Activated CD8-positive, alpha-beta memory T cell treated with anti-CD3 and anti-CD28 coated beads, Interleukin-2, amount 10 ng/mL, durations not matched to agents 7 days and 5 days (primary cell): ENCODE measurements around the gene NCOA6. TPM values are rescaled to one million over a fixed set of nuclear protein-coding genes. Genes with fewer than 3 reads are reported as not detected.
"Not testable (repeated sequence)": the region's sequence is repeated elsewhere in the genome, so short reads cannot be mapped to it uniquely, and the experiment has no call there.

Experiments
- ATAC-seq: fragments of 150-1000 bp; cut with Tn5 transposase; one replicate; pipeline ENCODE4 v1.10.0; 2021; ENCODE audit warnings: moderate library complexity
- CTCF ChIA-PET: fragments of 350-600 bp; sonication (Branson Sonifier 250); formaldehyde crosslinking; loops from one replicate; lab custom pipeline; 2021; ENCODE audit warnings: antibody characterized with exemption; lab: Charles Lee
- DNase-seq: peaks from one replicate; pipeline ENCODE4 v3.0.0-alpha.2; 2020
- H3K27ac Mint-ChIP-seq: one replicate; pipeline ENCODE4 v1.8.0; 2021; ENCODE audit warnings: mild to moderate bottlenecking, mixed read lengths
- H3K27me3 Mint-ChIP-seq: one replicate; pipeline ENCODE4 v1.8.0; 2021; ENCODE audit warnings: mixed read lengths
- H3K36me3 Mint-ChIP-seq: one replicate; pipeline ENCODE4 v1.8.0; 2021; ENCODE audit warnings: mild to moderate bottlenecking, mixed read lengths
- H3K4me1 Mint-ChIP-seq: one replicate; pipeline ENCODE4 v1.8.0; 2021; ENCODE audit warnings: mixed read lengths
- H3K4me3 Mint-ChIP-seq: one replicate; pipeline ENCODE4 v1.8.0; 2021; ENCODE audit warnings: mild to moderate bottlenecking, moderate library complexity, mixed read lengths
- H3K9me3 Mint-ChIP-seq: one replicate; pipeline ENCODE4 v1.8.0; 2022; ENCODE audit warnings: low read depth, mixed read lengths
- total RNA-seq, 2 experiments: library from RNA; stranded (reverse); gene quantifications; one replicate each; pipeline ENCODE4 v1.2.3, GENCODE V29; 2021

The NCOA6 gene
- total RNA-seq, 2 experiments from 2014 or later: 29.5 to 34.0 TPM

- CTCF ChIA-PET: interaction anchor here (0.5 to 0.7 kb wide), 2 partner anchors 83 to 275 kb away, joined by 3 to 4 read pairs; no protein-coding TSS in a partner anchor
- no peaks in the 10 kb centered on the region for H3K9me3 Mint-ChIP-seq
- peaks cover 7% of the 10 kb centered on the region for H3K36me3 Mint-ChIP-seq
- ATAC-seq (no peak), DNase-seq (no peak)
- H3K4me1 Mint-ChIP-seq: peaks cover 29% of the 10 kb centered on the region
- H3K27ac Mint-ChIP-seq: no peak overlapping the region
- no peak overlapping the region for H3K4me3 Mint-ChIP-seq
- H3K27me3 Mint-ChIP-seq: no peaks in the 10 kb centered on the region
Observed at GRCh38 chr20:34820805-34821578, 4.5 kb downstream of the NCOA6 start.

- no peak for DNase-seq
- Mint-ChIP-seq H3K27ac (no peak overlapping the region), H3K4me1 (peaks cover 18% of the 10 kb centered on the region), H3K4me3 (no peak overlapping the region), H3K27me3 (no peaks in the 10 kb centered on the region), H3K36me3 (peaks cover 3% of the 10 kb centered on the region), H3K9me3 (no peaks in the 10 kb centered on the region)
- ATAC-seq: no peak
- CTCF ChIA-PET: interaction anchor here (1.3 kb wide), 1 partner anchor 30 kb away, joined by 3 read pairs; no protein-coding TSS in a partner anchor
Observed at GRCh38 chr20:34817801-34818200, 7.7 kb downstream of the NCOA6 start.

GRCh38 chr20:34817072-34817471, 8.4 kb downstream of the NCOA6 start:
- Mint-ChIP-seq H3K9me3 (no peaks in the 10 kb centered on the region), H3K27ac (no peak overlapping the region), H3K4me3 (no peak overlapping the region), H3K36me3 (peaks cover 3% of the 10 kb centered on the region), H3K27me3 (no peaks in the 10 kb centered on the region), H3K4me1 (peaks cover 12% of the 10 kb centered on the region)
- no peak for DNase-seq
- CTCF ChIA-PET: interaction anchor here (0.7 to 1.3 kb wide), 3 partner anchors 30 to 57 kb away, joined by 3 to 4 read pairs (median 3); no protein-coding TSS in a partner anchor
- ATAC-seq: no peak

- Mint-ChIP-seq H3K4me1 (peaks cover 6% of the 10 kb centered on the region), H3K9me3 (no peaks in the 10 kb centered on the region), H3K36me3 (peaks cover 2% of the 10 kb centered on the region), H3K27me3 (no peaks in the 10 kb centered on the region), H3K27ac (no peak overlapping the region), H3K4me3 (no peak overlapping the region)
- no peak for DNase-seq
- CTCF ChIA-PET: no interaction called here
- no peak for ATAC-seq
Observed at GRCh38 chr20:34815636-34816035, 9.8 kb downstream of the NCOA6 start.

GRCh38 chr20:34808583-34808982, 16.9 kb downstream of the NCOA6 start:
- no peaks in the 10 kb centered on the region for H3K27me3 Mint-ChIP-seq
- DNase-seq: no peak
- peaks cover 4% of the 10 kb centered on the region for H3K36me3 Mint-ChIP-seq
- H3K9me3 Mint-ChIP-seq: no peaks in the 10 kb centered on the region
- peaks cover 5% of the 10 kb centered on the region for H3K4me1 Mint-ChIP-seq
- no peak overlapping the region for H3K4me3 Mint-ChIP-seq
- ATAC-seq: no peak
- no peak overlapping the region for H3K27ac Mint-ChIP-seq
- CTCF ChIA-PET: no interaction called here

- H3K4me3 Mint-ChIP-seq, ATAC-seq, H3K9me3 Mint-ChIP-seq, H3K4me1 Mint-ChIP-seq, CTCF ChIA-PET, H3K36me3 Mint-ChIP-seq, H3K27ac Mint-ChIP-seq, H3K27me3 Mint-ChIP-seq, DNase-seq: not testable (repeated sequence)
Observed at GRCh38 chr20:34807944-34808465, 17.4 kb downstream of the NCOA6 start.

- no peaks in the 10 kb centered on the region for H3K9me3 Mint-ChIP-seq
- no peak for ATAC-seq
- H3K36me3 Mint-ChIP-seq: peaks cover 8% of the 10 kb centered on the region
- no peak for DNase-seq
- no peak overlapping the region for H3K4me3 Mint-ChIP-seq
- CTCF ChIA-PET: no interaction called here
- no peak overlapping the region for H3K27ac Mint-ChIP-seq
- H3K4me1 Mint-ChIP-seq: peaks cover 5% of the 10 kb centered on the region
- H3K27me3 Mint-ChIP-seq: no peaks in the 10 kb centered on the region
Observed at GRCh38 chr20:34806255-34806654, 19.2 kb downstream of the NCOA6 start.

GRCh38 chr20:34798871-34799270, 26.6 kb downstream of the NCOA6 start:
- no peak for DNase-seq
- H3K9me3 Mint-ChIP-seq: no peaks in the 10 kb centered on the region
- no peaks in the 10 kb centered on the region for H3K27me3 Mint-ChIP-seq
- H3K27ac Mint-ChIP-seq: no peak overlapping the region
- ATAC-seq: no peak
- peaks cover 3% of the 10 kb centered on the region for H3K4me1 Mint-ChIP-seq
- H3K36me3 Mint-ChIP-seq: peaks cover 10% of the 10 kb centered on the region
- CTCF ChIA-PET: no interaction called here
- no peak overlapping the region for H3K4me3 Mint-ChIP-seq

- ATAC-seq: no peak
- H3K27me3 Mint-ChIP-seq: no peaks in the 10 kb centered on the region
- no peaks in the 10 kb centered on the region for H3K9me3 Mint-ChIP-seq
- no peak overlapping the region for H3K27ac Mint-ChIP-seq
- no peak for DNase-seq
- peaks cover 10% of the 10 kb centered on the region for H3K36me3 Mint-ChIP-seq
- peaks cover 3% of the 10 kb centered on the region for H3K4me1 Mint-ChIP-seq
- CTCF ChIA-PET: no interaction called here
- H3K4me3 Mint-ChIP-seq: no peak overlapping the region
Observed at GRCh38 chr20:34798328-34798727, 27.1 kb downstream of the NCOA6 start.

- no peak overlapping the region for H3K4me3 Mint-ChIP-seq
- ATAC-seq (no peak), DNase-seq (no peak)
- H3K27me3 Mint-ChIP-seq: no peaks in the 10 kb centered on the region
- peaks cover 3% of the 10 kb centered on the region for H3K4me1 Mint-ChIP-seq
- H3K27ac Mint-ChIP-seq: no peak overlapping the region
- H3K36me3 Mint-ChIP-seq: peaks cover 10% of the 10 kb centered on the region
- H3K9me3 Mint-ChIP-seq: no peaks in the 10 kb centered on the region
- CTCF ChIA-PET: interaction anchor here (0.8 to 1.3 kb wide), 3 partner anchors 28 to 542 kb away, joined by 3 to 6 read pairs (median 3); no protein-coding TSS in a partner anchor
Observed at GRCh38 chr20:34797012-34797995, 28.1 kb downstream of the NCOA6 start.

GRCh38 chr20:34794006-34794585, 31.4 kb downstream of the NCOA6 start:
- CTCF ChIA-PET: interaction anchor here (0.6 kb wide), 1 partner anchor 24 kb away, joined by 3 read pairs; no protein-coding TSS in a partner anchor

GRCh38 chr20:34792687-34793363, 32.6 kb downstream of the NCOA6 start:
- Mint-ChIP-seq H3K27ac (no peak overlapping the region), H3K36me3 (peaks cover 7% of the 10 kb centered on the region), H3K4me3 (no peak overlapping the region), H3K4me1 (no peaks in the 10 kb centered on the region), H3K9me3 (no peaks in the 10 kb centered on the region), H3K27me3 (no peaks in the 10 kb centered on the region)
- CTCF ChIA-PET: interaction anchor here (1.1 to 2.9 kb wide), 4 partner anchors 14 to 480 kb away, joined by 3 to 13 read pairs (median 4); no protein-coding TSS in a partner anchor
- ATAC-seq (no peak), DNase-seq (no peak)

More at GRCh38 chr20:34794006-34794585, 31.4 kb downstream of the NCOA6 start:
- ATAC-seq: no peak
- no peaks in the 10 kb centered on the region for H3K27me3 Mint-ChIP-seq
- no peak for DNase-seq
- no peaks in the 10 kb centered on the region for H3K4me1 Mint-ChIP-seq
- no peak overlapping the region for H3K27ac Mint-ChIP-seq
- H3K4me3 Mint-ChIP-seq: no peak overlapping the region
- no peaks in the 10 kb centered on the region for H3K9me3 Mint-ChIP-seq
- H3K36me3 Mint-ChIP-seq: peaks cover 3% of the 10 kb centered on the region
